A549 (cell line): Measurements from ENCODE around the gene TAOK3. TPM values are rescaled to one million over a fixed set of nuclear protein-coding genes. Genes with fewer than 3 reads are reported as not detected.

Experiments
- ATAC-seq, 2 experiments: fragments of 200-7000 bp in 1 of 2; fragments of >200 bp in 1 of 2; cut with Nextera tagmentation in 1 of 2; cut with Tn5 transposase in 1 of 2; 3 replicates each; pipeline versions ENCODE4 v1.8.0 to v1.9.1; 2018 to 2020; ENCODE audit warnings: mild to moderate bottlenecking in 1 of 2, moderate library complexity in 1 of 2
- CTCF ChIA-PET: fragments of 300-600 bp; sonication (Branson Sonifier 250); formaldehyde crosslinking; extraction: SDS; loops from one replicate; lab custom pipeline; 2021; ENCODE audit warnings: antibody characterized with exemption, inconsistent platforms; lab: Yijun Ruan, JAX
- POLR2A ChIA-PET: fragments of 350-600 bp; formaldehyde crosslinking; extraction: SDS; loops from one replicate; lab custom pipeline; 2021; ENCODE audit warnings: antibody characterized with exemption, inconsistent platforms; lab: Yijun Ruan, JAX
- DNase-seq, 2 experiments: peaks; one replicate each; pipeline versions ENCODE4 v3.0.0 to v3.0.0-alpha.2; 2011 to 2016; ENCODE audit warnings: low read depth in 1 of 2, low spot score in 1 of 2
- FAIRE-seq: peaks from 2 replicates; lab custom pipeline; 2011; peaks lifted over from hg19 to GRCh38; lab: Jason Lieb, UNC
- H3K27ac ChIP-seq, 2 experiments: fragments of >200 bp; sonication (Bioruptor Twin); formaldehyde crosslinking; 3 replicates each; pipeline ENCODE4 v1.5.1; 2016 to 2017
- H3K4me1 ChIP-seq: fragments of >200 bp; sonication (Bioruptor Twin); formaldehyde crosslinking; 3 replicates; pipeline ENCODE4 v1.6.1; 2016
- H3K4me2 ChIP-seq: fragments of >200 bp; sonication (Bioruptor Twin); formaldehyde crosslinking; 3 replicates; pipeline ENCODE4 v1.6.1; 2016
- H3K4me3 ChIP-seq: fragments of >200 bp; sonication (Bioruptor Twin); formaldehyde crosslinking; 3 replicates; pipeline ENCODE4 v1.5.1; 2016
- H3K9me3 ChIP-seq: fragments of >200 bp; sonication (Bioruptor Twin); formaldehyde crosslinking; 3 replicates; pipeline ENCODE4 v1.6.1; 2016
- CBX8 ChIP-seq: fragments of 200-600 bp; sonication (generic); IDR thresholded peaks from 2 replicates; pipeline ENCODE4 v1.6.1; 2016
- CHD2 ChIP-seq: fragments of 150-350 bp; IDR thresholded peaks from 2 replicates; pipeline ENCODE4 v1.6.1; 2014; ENCODE audit warnings: low read length; ENCODE audit not compliant: partially characterized antibody
- CHD4 ChIP-seq: fragments of 200-600 bp; sonication (generic); IDR thresholded peaks from 2 replicates; pipeline ENCODE4 v1.6.1; 2016; ENCODE audit warnings: antibody characterized with exemption, mild to moderate bottlenecking, borderline replicate concordance
- CTCF ChIP-seq: fragments of >200 bp; sonication (Bioruptor Twin); formaldehyde crosslinking; IDR thresholded peaks from 3 replicates; pipeline ENCODE4 v1.5.1; 2016
- E2F6 ChIP-seq: IDR thresholded peaks from 2 replicates; pipeline ENCODE4 v1.6.1; 2012; ENCODE audit warnings: low read depth, borderline replicate concordance
- EP300 ChIP-seq, 2 experiments: fragments of >200 bp; sonication (Bioruptor Twin); formaldehyde crosslinking; IDR thresholded peaks; 2 replicates in 1 of 2; 3 replicates in 1 of 2; pipeline ENCODE4 v1.6.1; 2016 to 2017
- HDAC2 ChIP-seq: fragments of 200-600 bp; sonication (generic); IDR thresholded peaks from 2 replicates; pipeline ENCODE4 v1.6.1; 2016
- HEYL ChIP-seq: fragments of 250-450 bp; sonication (Bioruptor Pico); IDR thresholded peaks from 2 replicates; pipeline ENCODE4 v1.8.0; 2021; ENCODE audit warnings: mild to moderate bottlenecking, moderate library complexity
- HMGXB4 ChIP-seq: fragments of 250-450 bp; sonication (Bioruptor Pico); IDR thresholded peaks from 2 replicates; pipeline ENCODE4 v1.5.0; 2021; ENCODE audit warnings: mild to moderate bottlenecking, moderate library complexity, borderline replicate concordance
- HOXB5 ChIP-seq: fragments of 250-450 bp; sonication (Bioruptor Pico); IDR thresholded peaks from 2 replicates; pipeline ENCODE4 v1.5.0; 2020; ENCODE audit warnings: mild to moderate bottlenecking, moderate library complexity
- KDM5A ChIP-seq: fragments of 200-600 bp; sonication (generic); IDR thresholded peaks from 2 replicates; pipeline ENCODE4 v1.6.1; 2016; ENCODE audit warnings: antibody characterized with exemption, mild to moderate bottlenecking
- NPAS2 ChIP-seq: fragments of 250-450 bp; sonication (Bioruptor Pico); IDR thresholded peaks from 2 replicates; pipeline ENCODE4 v1.8.0; 2022; ENCODE audit warnings: mild to moderate bottlenecking, moderate library complexity, borderline replicate concordance
- PHF8 ChIP-seq: fragments of 200-600 bp; sonication (generic); IDR thresholded peaks from 2 replicates; pipeline ENCODE4 v1.6.1; 2016; ENCODE audit warnings: low read depth, mild to moderate bottlenecking, antibody characterized with exemption, moderate library complexity, borderline replicate concordance
- POLR2A ChIP-seq: IDR thresholded peaks from 2 replicates; pipeline ENCODE4 v1.6.1; 2012; ENCODE audit warnings: mild to moderate bottlenecking, low read length
- RCOR1 ChIP-seq: fragments of 150-350 bp; IDR thresholded peaks from 2 replicates; pipeline ENCODE4 v1.6.1; 2014; ENCODE audit warnings: antibody characterized with exemption, low read length, low read depth
- RFX5 ChIP-seq: fragments of 450-650 bp; IDR thresholded peaks from 2 replicates; pipeline ENCODE4 v1.7.1; 2014; ENCODE audit warnings: antibody characterized with exemption, mild to moderate bottlenecking, moderate library complexity
- SMC3 ChIP-seq: fragments of >200 bp; sonication (Bioruptor Twin); formaldehyde crosslinking; IDR thresholded peaks from 3 replicates; pipeline ENCODE4 v1.6.1; 2018; ENCODE audit warnings: inconsistent platforms
- TFCP2L1 ChIP-seq: fragments of 250-450 bp; sonication (Bioruptor Pico); IDR thresholded peaks from 2 replicates; pipeline ENCODE4 v1.5.0; 2021; ENCODE audit warnings: mild to moderate bottlenecking
- ZC3H11A ChIP-seq: fragments of 450-650 bp; IDR thresholded peaks from 2 replicates; pipeline ENCODE4 v1.6.1; 2014; ENCODE audit warnings: antibody characterized with exemption, mild to moderate bottlenecking
- ZNF302 ChIP-seq: fragments of 250-450 bp; sonication (Bioruptor Pico); IDR thresholded peaks from 2 replicates; pipeline ENCODE4 v1.9.0; 2021; ENCODE audit warnings: inconsistent platforms, mild to moderate bottlenecking, moderate library complexity
- WGBS: methylation state at CpG from one replicate; pipeline ENCODE4 v1.1.6; 2017; ENCODE audit errors: missing lambda C conversion rate; 5-methylcytosine and 5-hydroxymethylcytosine counted together
- polyA plus RNA-seq, 4 experiments: library from polyadenylated mRNA; depleted of rRNA in 3 of 4; stranded (reverse); fragments of >200 nt; fragmentation: RNase III in 1 of 4; extraction: RNeasy Plus Mini Kit Qiagen cat#74134 plus additional on column Dnase treatment in 1 of 4; gene quantifications; 2 replicates in 3 of 4; 3 replicates in 1 of 4; pipeline ENCODE4 v1.2.3, GENCODE V29; 2011 to 2017
- TF ChIP-seq, protein P1 (sequence below): IDR thresholded peaks from 2 replicates; pipeline ENCODE4 v1.6.1; 2012
- TF ChIP-seq, protein P2 (sequence below): fragments of 450-650 bp; IDR thresholded peaks from 2 replicates; pipeline ENCODE4 v1.6.1; 2014; ENCODE audit warnings: antibody characterized with exemption

TAOK3 gene
- polyA plus RNA-seq, 2 of the 4 experiments (the other 2 are of a cell fraction), result 13.1 to 27.6 TPM

DNA sequence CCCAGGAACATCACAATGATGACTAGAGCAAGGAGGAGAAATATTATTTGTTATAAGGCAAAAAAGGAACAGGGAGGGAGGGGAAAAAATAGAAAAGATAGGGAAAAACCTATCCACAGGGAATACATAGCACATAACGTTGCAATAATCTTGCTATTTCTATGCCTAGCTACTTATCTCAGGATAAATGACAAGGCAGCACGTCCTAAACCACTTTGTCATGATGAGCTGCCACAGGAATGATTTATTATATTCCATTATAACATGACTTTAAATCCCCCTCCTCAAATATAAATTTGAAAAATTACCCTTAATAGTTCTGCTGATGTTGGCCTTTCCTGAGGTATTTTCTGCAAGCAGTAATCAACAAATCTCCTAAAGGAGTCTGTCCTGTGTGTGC, 160.1 kb downstream of the TAOK3 start:
- Histone ChIP-seq H3K27ac (no peak overlapping the region), H3K4me2 (no peak overlapping the region)
- CTCF ChIA-PET, result interaction anchor here (1.1 to 1.8 kb wide), 2 partner anchors 107 to 163 kb away, joined by 4 read pairs; partner anchors contain the start of gene SUDS3
- no peak for TF ChIP-seq PHF8
- TF ChIP-seq RCOR1, result no peak
- TF ChIP-seq ZNF302, result no peak
- no peak for TF ChIP-seq HEYL (CRISPR knock-in tag)
- TF ChIP-seq NPAS2 (CRISPR knock-in tag), result no peak
- TF ChIP-seq, protein P1, sequence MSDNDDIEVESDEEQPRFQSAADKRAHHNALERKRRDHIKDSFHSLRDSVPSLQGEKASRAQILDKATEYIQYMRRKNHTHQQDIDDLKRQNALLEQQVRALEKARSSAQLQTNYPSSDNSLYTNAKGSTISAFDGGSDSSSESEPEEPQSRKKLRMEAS, result no peak
- no peak for TF ChIP-seq CHD4
- no peak for TF ChIP-seq HOXB5 (CRISPR knock-in tag)
- TF ChIP-seq KDM5A, result no peak
- TF ChIP-seq CHD2, result no peak
- no peak for TF ChIP-seq HMGXB4 (CRISPR knock-in tag)
- TF ChIP-seq, protein P2, sequence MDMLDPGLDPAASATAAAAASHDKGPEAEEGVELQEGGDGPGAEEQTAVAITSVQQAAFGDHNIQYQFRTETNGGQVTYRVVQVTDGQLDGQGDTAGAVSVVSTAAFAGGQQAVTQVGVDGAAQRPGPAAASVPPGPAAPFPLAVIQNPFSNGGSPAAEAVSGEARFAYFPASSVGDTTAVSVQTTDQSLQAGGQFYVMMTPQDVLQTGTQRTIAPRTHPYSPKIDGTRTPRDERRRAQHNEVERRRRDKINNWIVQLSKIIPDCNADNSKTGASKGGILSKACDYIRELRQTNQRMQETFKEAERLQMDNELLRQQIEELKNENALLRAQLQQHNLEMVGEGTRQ, result no peak
- TF ChIP-seq CTCF, result no peak
- no peak for TF ChIP-seq ZC3H11A
- TF ChIP-seq POLR2A, result no peak
- TF ChIP-seq HDAC2, result no peak
- TF ChIP-seq, all 56 proteins: peak for 0
- no peaks in the 10 kb centered on the region for H3K9me3 ChIP-seq
- FAIRE-seq (no peak), DNase-seq (no peak), ATAC-seq (no peak)
- WGBS, result 78% methylated on average over 2 of the region's 2 CpGs
- no peak overlapping the region for H3K4me3 ChIP-seq
- no peaks in the 10 kb centered on the region for H3K4me1 ChIP-seq
- POLR2A ChIA-PET, result no interaction called here

GRCh38 chr12:118206107-118206412, 166.6 kb downstream of the TAOK3 start:
- 93% methylated on average over 3 of the region's 3 CpGs for WGBS
- POLR2A ChIA-PET, result no interaction called here
- Histone ChIP-seq H3K4me2 (no peak overlapping the region), H3K4me3 (no peak overlapping the region), H3K27ac (no peak overlapping the region), H3K9me3 (no peaks in the 10 kb centered on the region), H3K4me1 (no peaks in the 10 kb centered on the region)
- DNase-seq, result no peak
- FAIRE-seq, result no peak
- no peak for TF ChIP-seq SMC3
- TF ChIP-seq RCOR1, result no peak
- TF ChIP-seq RFX5, result no peak
- no peak for TF ChIP-seq TFCP2L1
- no peak for TF ChIP-seq CBX8
- no peak for TF ChIP-seq EP300 (IDR thresholded peaks at IDR 0.05)
- no peak for TF ChIP-seq E2F6
- TF ChIP-seq POLR2A, result no peak
- CTCF ChIA-PET, result interaction anchor here (0.6 to 2.2 kb wide), 2 partner anchors 170 to 172 kb away, joined by 4 read pairs; partner anchors contain the start of gene SUDS3
- no peak for ATAC-seq
